SK-N-MC (cell line): Measurements from ENCODE around the gene MLPH.

Experiments
- EZH2 ChIP-seq: fragments of 200-600 bp; sonication (generic); IDR thresholded peaks from one replicate; pipeline ENCODE4 v1.6.1; 2017; ENCODE audit warnings: antibody characterized with exemption
- FOXP2 ChIP-seq: optimal IDR thresholded peaks from 2 replicates; pipeline ENCODE3; 2011; ENCODE audit warnings: mild to moderate bottlenecking, moderate library complexity; ENCODE audit not compliant: insufficient read depth; ENCODE audit errors: extremely low read length, control extremely low read depth
- POLR2AphosphoS5 ChIP-seq: IDR thresholded peaks from 2 replicates; pipeline ENCODE4 v1.6.1; 2012; ENCODE audit warnings: mild to moderate bottlenecking, low read depth, low read length, borderline replicate concordance

- TF ChIP-seq POLR2AphosphoS5 = no peak
- no peak for TF ChIP-seq EZH2
- no peak for TF ChIP-seq FOXP2
Observed at GRCh38 chr2:237453671-237454070, 33.4 kb upstream of the MLPH start.
